GM12878 (cell line): ENCODE measurements around the gene CUL1.

Experiments used
- BACH1 ChIP-seq: fragments of 450-650 bp; IDR thresholded peaks from 2 replicates; pipeline ENCODE4 v1.6.1; 2017; ENCODE audit warnings: mild to moderate bottlenecking, borderline replicate concordance
- CTCF ChIP-seq, 3 experiments: IDR thresholded peaks in 2 of 3; conservative IDR thresholded peaks in 1 of 3; 2 replicates each; pipeline ENCODE4 v1.5.1; 2011; ENCODE audit warnings: low read depth in 3 of 3, low read length in 3 of 3, mild to moderate bottlenecking in 3 of 3, control low read depth in 2 of 3, moderate library complexity in 2 of 3, inconsistent platforms in 1 of 3, mixed read lengths in 1 of 3; ENCODE audit not compliant: control insufficient read depth in 2 of 3, insufficient read depth in 1 of 3; ENCODE audit errors: extremely low read depth in 1 of 3
- EGR1 ChIP-seq, 2 experiments: IDR thresholded peaks; 1 replicate in 1 of 2; 2 replicates in 1 of 2; pipeline ENCODE4 v1.6.1; 2011 to 2012; ENCODE audit warnings: low read depth in 2 of 2, low read length in 2 of 2, borderline replicate concordance in 1 of 2, mild to moderate bottlenecking in 1 of 2, moderate library complexity in 1 of 2
- POLR2A ChIP-seq: IDR thresholded peaks from 2 replicates; pipeline ENCODE4 v1.6.1; 2011; ENCODE audit warnings: low read depth, mild to moderate bottlenecking, low read length
- SPI1 ChIP-seq: IDR thresholded peaks from 2 replicates; pipeline ENCODE4 v1.6.1; 2011; ENCODE audit warnings: low read depth, mild to moderate bottlenecking, low read length, moderate library complexity, borderline replicate concordance; ENCODE audit not compliant: insufficient read depth
- SRF ChIP-seq, 2 experiments: IDR thresholded peaks; 2 replicates each; pipeline ENCODE4 v1.6.1; 2011; ENCODE audit warnings: low read depth in 2 of 2, low read length in 2 of 2, mild to moderate bottlenecking in 1 of 2, moderate library complexity in 1 of 2
- TAF1 ChIP-seq: IDR thresholded peaks from 2 replicates; pipeline ENCODE4 v1.6.1; 2011; ENCODE audit warnings: mild to moderate bottlenecking, low read depth, low read length, borderline replicate concordance
- TF ChIP-seq, protein P1 (sequence below): fragments of 450-650 bp; IDR thresholded peaks from 2 replicates; pipeline ENCODE4 v1.6.1; 2018; ENCODE audit warnings: mild to moderate bottlenecking, low read depth, moderate library complexity; ENCODE audit not compliant: partially characterized antibody

- TF ChIP-seq CTCF (IDR thresholded peaks at IDR 0.05 in 2 of 3, conservative IDR thresholded peaks at IDR 0.05 in 1 of 3; ENCODE audit: control insufficient read depth in 2 of 3, extremely low read depth in 1 of 3, insufficient read depth in 1 of 3, low read depth in 3 of 3, low read length in 3 of 3) (no peak), TAF1 (no peak), EGR1 (IDR thresholded peaks at IDR 0.05; ENCODE audit: borderline replicate concordance in 1 of 2, low read depth in 2 of 2, low read length in 2 of 2) (no peak), BACH1 (no peak), SPI1 (no peak), POLR2A (no peak), SRF (IDR thresholded peaks at IDR 0.05; ENCODE audit: low read depth in 2 of 2, low read length in 2 of 2) (no peak)
- TF ChIP-seq, protein P1, sequence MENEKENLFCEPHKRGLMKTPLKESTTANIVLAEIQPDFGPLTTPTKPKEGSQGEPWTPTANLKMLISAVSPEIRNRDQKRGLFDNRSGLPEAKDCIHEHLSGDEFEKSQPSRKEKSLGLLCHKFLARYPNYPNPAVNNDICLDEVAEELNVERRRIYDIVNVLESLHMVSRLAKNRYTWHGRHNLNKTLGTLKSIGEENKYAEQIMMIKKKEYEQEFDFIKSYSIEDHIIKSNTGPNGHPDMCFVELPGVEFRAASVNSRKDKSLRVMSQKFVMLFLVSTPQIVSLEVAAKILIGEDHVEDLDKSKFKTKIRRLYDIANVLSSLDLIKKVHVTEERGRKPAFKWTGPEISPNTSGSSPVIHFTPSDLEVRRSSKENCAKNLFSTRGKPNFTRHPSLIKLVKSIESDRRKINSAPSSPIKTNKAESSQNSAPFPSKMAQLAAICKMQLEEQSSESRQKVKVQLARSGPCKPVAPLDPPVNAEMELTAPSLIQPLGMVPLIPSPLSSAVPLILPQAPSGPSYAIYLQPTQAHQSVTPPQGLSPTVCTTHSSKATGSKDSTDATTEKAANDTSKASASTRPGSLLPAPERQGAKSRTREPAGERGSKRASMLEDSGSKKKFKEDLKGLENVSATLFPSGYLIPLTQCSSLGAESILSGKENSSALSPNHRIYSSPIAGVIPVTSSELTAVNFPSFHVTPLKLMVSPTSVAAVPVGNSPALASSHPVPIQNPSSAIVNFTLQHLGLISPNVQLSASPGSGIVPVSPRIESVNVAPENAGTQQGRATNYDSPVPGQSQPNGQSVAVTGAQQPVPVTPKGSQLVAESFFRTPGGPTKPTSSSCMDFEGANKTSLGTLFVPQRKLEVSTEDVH = no peak
These were observed 23.9 kb downstream of the CUL1 start for GRCh38 chr7:148722340-148723165.
